WERI-Rb-1 (cell line): ENCODE data around the gene WFS1.

Experiments
- DNase-seq: peaks from one replicate; pipeline ENCODE4 v3.0.0-alpha.2; 2020
- H3K27ac ChIP-seq: fragments of 250-450 bp; sonication (Bioruptor Pico); 2 replicates; pipeline ENCODE4 v1.5.1; 2020; ENCODE audit warnings: mild to moderate bottlenecking, moderate library complexity
- H3K27me3 ChIP-seq: fragments of 250-450 bp; sonication (Bioruptor Pico); 2 replicates; pipeline ENCODE4 v1.5.1; 2021; ENCODE audit warnings: mild to moderate bottlenecking, low read depth, moderate library complexity; ENCODE audit not compliant: insufficient read depth, severe bottlenecking
- H3K36me3 ChIP-seq: fragments of 250-450 bp; sonication (Bioruptor Pico); 2 replicates; pipeline ENCODE4 v1.5.1; 2020; ENCODE audit warnings: mild to moderate bottlenecking, moderate library complexity
- H3K4me3 ChIP-seq: 2 replicates; pipeline ENCODE4 v1.5.1; 2011; ENCODE audit warnings: low read depth, mild to moderate bottlenecking, control low read depth, low read length
- H3K9me3 ChIP-seq: fragments of 250-450 bp; sonication (Bioruptor Pico); 2 replicates; pipeline ENCODE4 v1.5.1; 2021; ENCODE audit warnings: mild to moderate bottlenecking, moderate library complexity; ENCODE audit not compliant: severe bottlenecking
- TF ChIP-seq, protein P1 (sequence below): IDR thresholded peaks from 2 replicates; pipeline ENCODE4 v1.5.1; 2011; ENCODE audit warnings: low read depth, mild to moderate bottlenecking, control low read depth, inconsistent platforms, low read length

Gene WFS1

GRCh38 chr4:6350646-6351045 is 81.0 kb downstream of the WFS1 start:
- no peak for DNase-seq
- Histone ChIP-seq H3K27me3 (no peaks in the 10 kb centered on the region), H3K27ac (no peak overlapping the region), H3K36me3 (no peaks in the 10 kb centered on the region), H3K4me3 (no peak overlapping the region), H3K9me3 (no peaks in the 10 kb centered on the region)
- TF ChIP-seq, protein P1, sequence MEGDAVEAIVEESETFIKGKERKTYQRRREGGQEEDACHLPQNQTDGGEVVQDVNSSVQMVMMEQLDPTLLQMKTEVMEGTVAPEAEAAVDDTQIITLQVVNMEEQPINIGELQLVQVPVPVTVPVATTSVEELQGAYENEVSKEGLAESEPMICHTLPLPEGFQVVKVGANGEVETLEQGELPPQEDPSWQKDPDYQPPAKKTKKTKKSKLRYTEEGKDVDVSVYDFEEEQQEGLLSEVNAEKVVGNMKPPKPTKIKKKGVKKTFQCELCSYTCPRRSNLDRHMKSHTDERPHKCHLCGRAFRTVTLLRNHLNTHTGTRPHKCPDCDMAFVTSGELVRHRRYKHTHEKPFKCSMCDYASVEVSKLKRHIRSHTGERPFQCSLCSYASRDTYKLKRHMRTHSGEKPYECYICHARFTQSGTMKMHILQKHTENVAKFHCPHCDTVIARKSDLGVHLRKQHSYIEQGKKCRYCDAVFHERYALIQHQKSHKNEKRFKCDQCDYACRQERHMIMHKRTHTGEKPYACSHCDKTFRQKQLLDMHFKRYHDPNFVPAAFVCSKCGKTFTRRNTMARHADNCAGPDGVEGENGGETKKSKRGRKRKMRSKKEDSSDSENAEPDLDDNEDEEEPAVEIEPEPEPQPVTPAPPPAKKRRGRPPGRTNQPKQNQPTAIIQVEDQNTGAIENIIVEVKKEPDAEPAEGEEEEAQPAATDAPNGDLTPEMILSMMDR: no peak

GRCh38 chr4:6351246-6352000 is 81.8 kb downstream of the WFS1 start:
- no peak for DNase-seq
- H3K4me3 ChIP-seq: no peak overlapping the region
- H3K36me3 ChIP-seq: no peaks in the 10 kb centered on the region
- TF ChIP-seq, protein P1: no peak
- H3K9me3 ChIP-seq: no peaks in the 10 kb centered on the region
- H3K27ac ChIP-seq: no peak overlapping the region
- H3K27me3 ChIP-seq: no peaks in the 10 kb centered on the region

DNA sequence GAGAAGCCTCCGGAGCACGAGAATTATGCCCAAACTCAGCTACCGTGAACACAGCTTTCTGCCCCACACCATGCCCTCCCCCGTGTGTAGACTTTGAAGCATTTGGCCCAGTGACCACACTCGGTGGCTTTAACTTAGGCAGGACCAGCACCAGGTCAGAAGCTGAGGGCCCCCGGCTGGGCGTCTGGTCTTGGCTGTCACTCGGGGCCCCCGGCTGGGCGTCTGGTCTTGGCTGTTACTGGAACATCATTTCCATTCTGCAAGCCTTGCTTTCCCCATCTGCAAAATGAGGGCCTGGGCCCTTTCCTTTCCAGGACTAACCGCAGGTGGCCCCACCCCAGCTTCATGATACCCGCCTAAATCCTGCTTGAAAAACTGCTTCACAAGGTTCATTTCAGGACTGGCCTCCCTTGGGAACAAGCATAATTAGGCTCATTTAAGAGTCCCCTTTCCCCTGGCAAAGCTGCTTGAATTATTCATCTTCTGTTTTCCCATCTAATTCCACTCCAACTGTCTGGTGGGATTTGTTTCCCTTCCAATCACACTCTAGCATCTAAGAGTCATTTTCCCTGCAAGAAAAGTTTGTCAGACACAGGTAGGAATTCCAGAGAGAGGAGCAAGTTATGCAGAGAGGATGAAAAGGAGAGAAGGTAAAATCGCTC is 82.5 kb downstream of the WFS1 start:
- TF ChIP-seq, protein P1: no peak
- no peaks in the 10 kb centered on the region for H3K9me3 ChIP-seq
- no peak overlapping the region for H3K4me3 ChIP-seq
- H3K27me3 ChIP-seq: no peaks in the 10 kb centered on the region
- H3K36me3 ChIP-seq: no peaks in the 10 kb centered on the region
- no peak for DNase-seq
- H3K27ac ChIP-seq: no peak overlapping the region
